H4 (cell line): ENCODE results near the gene PAK4. TPM values are rescaled to one million over a fixed set of nuclear protein-coding genes. Genes with fewer than 3 reads are reported as not detected.
"Not testable (repeated sequence)": the region's sequence is repeated elsewhere in the genome, so short reads cannot be mapped to it uniquely, and the experiment has no call there.

ENCODE experiments used
- DNase-seq: peaks from one replicate; pipeline ENCODE4 v3.0.0-alpha.2; 2015; ENCODE audit warnings: low spot score
- total RNA-seq: library from RNA; depleted of rRNA; stranded (reverse); fragments of >200 nt; shearing (Covaris generic); gene quantifications from 2 replicates; pipeline ENCODE4 v1.2.3, GENCODE V29; 2014

Gene PAK4
- total RNA-seq, 1 experiment from 2014 or later, result 13.2 TPM

GRCh38 chr19:39100500-39101166, 25.0 kb upstream of the PAK4 start:
- DNase-seq, result no peak

DNA sequence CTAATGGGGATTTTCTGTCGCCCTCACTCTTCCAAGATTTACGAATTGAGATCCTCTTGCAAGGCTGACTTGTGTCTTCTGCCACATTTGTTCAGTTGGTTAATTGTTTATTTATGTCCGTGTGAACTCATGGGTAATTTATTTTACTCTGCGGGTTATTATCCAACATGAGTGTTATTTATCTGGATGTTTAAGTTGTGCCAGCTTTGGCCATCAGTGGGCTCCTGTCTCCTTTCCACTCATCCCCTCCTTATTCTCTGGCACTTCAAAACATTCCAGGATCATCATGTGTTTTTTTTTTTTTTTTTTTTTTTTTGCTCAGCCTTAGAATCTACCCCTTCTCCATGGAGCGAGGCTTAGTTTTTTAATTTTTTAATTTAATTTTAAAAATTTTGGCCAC, 22.4 kb upstream of the PAK4 start:
- DNase-seq, result no peak

DNA sequence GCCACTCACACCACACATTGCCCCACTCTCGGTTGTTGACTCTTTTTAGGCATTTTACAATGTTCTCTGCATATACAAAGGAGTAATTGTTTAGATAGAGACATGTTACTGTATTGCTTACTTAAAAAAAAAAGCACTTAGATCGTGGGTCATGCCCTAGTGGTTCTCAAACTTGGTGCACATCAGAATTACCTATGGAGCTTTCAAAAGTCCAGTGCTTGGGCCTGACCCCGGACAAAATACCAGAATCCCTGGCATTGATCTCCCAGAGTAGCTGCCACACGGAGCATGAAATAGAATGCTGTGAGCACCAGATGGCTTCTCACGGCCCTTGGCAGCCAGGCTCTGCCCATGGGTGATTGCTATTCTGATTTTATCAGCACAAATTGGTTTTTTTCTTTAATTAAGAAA, 21.4 kb upstream of the PAK4 start:
- no peak for DNase-seq

- DNase-seq, result no peak
These were observed 19.4 kb upstream of the PAK4 start for GRCh38 chr19:39106194-39106593.

DNA sequence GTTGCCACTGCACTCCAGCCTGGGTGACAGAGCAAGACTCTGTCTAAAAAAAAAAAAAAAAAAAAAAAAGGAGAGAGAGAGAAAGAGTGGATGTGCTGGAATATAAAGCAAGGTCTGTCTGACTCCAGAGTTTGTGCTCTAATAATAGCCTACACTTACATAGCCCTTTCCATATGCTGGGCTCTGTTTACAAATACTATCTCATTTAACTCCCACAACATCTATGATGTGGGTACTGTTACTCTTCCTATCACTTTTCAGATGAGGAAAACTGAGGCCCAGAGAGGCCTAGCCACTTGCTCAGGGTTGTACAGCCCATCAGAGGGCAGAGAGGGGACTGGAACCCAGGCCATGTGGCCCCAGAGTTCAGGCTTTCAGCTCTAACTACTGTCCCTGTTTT, 15.9 kb upstream of the PAK4 start:
- DNase-seq, result no peak

- peak; percentile 60 for DNase-seq
These were observed 15.2 kb upstream of the PAK4 start for GRCh38 chr19:39110263-39110967.

- no peak for DNase-seq
These were observed 13.9 kb upstream of the PAK4 start for GRCh38 chr19:39111593-39112199.

- peak; percentile 60 for DNase-seq
These were observed 13.2 kb upstream of the PAK4 start for GRCh38 chr19:39112338-39112890.

DNA sequence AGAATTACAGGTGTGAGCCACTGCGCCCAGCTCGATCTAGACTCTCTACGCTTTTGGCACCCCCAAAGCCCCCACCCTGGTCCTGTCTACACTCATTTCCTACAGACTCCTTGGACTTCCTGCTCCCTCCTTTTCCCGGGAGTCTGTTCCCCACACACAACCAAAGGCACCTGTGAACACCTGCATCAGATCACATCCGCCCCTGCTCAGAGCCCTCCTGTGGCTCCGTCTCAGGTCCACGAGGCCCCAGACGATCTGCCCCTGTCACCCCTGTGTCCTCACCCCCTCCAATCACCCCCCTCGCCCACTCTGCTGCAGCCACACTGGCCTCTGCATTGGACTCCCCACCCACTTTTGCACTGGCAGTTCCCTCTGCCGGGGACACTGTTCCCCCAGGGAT, 12.4 kb upstream of the PAK4 start:
- DNase-seq, result no peak

DNA sequence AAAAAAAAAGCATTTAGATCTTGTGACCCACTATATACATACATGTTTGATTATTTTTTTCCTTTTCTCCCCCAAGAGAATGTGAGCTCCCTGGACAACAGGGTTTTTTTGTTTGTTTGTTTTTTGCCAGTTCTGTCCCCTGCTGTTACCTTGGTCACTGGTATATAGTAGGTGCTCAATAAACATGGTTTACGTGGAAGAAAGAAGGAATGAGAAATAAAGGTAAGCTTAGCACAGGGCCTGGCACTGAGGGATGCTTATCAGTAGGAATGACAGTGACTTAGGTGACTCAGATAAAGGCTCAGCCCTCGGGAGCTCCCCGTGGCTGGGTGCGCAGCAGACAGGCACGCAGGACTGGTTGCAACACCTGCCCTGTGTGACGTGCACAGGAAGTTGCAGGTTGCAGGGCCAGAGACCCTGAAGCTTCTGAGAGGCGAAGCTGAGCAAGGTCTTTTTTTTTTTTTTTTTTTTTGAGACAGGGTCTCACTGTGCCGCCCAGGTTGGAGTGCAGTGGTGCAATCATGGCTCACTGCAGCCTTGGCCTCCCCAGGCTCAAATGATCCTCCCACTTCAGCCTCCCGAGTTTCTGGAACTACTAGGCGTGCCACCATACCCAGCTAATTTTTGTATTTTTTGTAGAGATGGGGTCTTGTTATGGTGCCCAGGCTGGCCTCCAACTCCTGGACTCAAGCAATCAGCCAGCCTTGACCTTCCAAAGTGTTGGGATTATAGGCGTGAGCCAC, 10.3 kb upstream of the PAK4 start:
- DNase-seq, result no peak

DNA sequence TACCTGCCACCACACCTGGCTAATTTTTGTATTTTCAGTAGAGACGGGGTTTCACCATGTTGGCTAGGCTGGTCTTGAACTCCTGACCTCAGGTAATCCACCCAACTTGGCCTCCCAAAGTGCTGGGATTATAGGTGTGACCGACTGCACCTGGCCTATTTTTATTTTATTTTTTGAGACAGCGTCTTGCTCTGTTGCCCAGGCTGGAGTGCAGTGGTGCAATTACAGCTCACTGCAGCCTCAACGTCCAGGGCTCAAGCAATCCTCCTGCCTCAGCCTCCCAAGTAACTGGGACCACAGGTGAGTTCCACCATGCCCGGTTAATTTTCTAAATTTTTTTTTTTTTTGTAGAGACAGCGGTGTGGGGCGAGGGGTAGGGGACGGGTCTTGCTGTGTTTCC, 8.6 kb upstream of the PAK4 start:
- DNase-seq, result not testable (repeated sequence)

DNA sequence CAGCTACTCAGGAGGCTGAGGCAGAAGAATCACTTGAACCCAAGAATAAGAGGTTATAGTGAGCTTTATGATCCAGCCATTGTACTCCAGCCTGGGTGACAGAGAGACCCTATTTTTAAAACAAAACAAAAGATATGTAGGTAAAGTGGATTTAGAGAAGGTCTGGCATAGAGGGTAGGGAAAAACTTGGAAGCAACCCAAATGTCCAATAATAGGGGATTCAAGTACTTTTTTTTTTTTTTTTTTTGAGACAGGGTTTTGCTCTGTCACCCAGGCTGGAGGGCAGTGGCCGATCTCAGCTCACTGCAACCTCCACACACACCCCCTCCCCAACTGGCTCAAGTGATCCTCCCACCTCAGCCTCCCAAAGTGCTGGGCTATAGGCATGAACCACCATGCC, 5.8 kb upstream of the PAK4 start:
- no peak for DNase-seq

- no peak for DNase-seq
These were observed 2.5 kb upstream of the PAK4 start for GRCh38 chr19:39122934-39123731.

DNA sequence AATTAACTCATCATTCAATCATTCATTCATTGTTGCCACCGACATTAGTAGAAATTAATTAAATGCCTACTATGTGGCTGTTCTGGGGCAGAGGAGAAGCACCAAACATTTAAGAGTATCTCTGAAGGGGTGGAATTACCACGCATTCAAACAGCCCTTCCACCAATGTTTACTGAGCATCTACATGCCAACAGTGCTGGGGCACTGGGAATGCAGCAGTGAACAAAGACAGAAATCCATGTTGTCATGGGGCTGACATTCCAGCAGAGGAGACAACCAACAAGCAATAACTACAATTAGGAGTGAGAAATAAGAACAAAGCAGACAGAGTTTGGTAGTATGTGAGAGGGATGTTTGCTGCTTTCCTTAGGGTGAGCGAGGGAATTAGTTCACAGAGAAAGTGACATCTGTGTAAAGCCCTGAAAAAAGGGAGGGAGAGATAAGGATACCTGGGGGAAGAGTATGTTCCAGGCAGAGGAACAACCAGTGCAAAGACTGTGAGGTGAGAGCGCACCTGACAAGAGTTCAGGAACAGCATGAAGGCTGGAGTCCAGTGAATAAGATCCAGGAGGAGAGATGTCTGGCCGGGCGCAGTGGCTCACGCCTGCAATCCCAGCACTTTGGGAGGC, 1.3 kb upstream of the PAK4 start:
- no peak for DNase-seq

DNA sequence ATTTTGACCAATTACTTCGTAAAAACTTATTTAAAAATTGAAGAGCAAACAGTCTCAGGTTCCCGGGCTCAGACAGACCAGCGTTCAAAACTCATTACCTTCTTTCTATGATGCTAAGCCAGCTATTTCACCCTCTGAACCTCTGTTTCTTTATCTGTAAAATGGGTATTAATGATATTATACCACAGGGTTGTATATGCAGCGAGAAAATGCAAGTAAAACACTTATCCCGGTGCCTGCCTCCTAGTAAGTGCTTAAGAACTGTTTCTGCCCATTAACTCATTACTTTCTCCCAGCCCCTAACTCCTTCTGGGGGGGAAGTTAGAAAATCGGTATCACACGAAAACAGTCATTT, 410 bp upstream of the PAK4 start:
- no peak for DNase-seq

DNA sequence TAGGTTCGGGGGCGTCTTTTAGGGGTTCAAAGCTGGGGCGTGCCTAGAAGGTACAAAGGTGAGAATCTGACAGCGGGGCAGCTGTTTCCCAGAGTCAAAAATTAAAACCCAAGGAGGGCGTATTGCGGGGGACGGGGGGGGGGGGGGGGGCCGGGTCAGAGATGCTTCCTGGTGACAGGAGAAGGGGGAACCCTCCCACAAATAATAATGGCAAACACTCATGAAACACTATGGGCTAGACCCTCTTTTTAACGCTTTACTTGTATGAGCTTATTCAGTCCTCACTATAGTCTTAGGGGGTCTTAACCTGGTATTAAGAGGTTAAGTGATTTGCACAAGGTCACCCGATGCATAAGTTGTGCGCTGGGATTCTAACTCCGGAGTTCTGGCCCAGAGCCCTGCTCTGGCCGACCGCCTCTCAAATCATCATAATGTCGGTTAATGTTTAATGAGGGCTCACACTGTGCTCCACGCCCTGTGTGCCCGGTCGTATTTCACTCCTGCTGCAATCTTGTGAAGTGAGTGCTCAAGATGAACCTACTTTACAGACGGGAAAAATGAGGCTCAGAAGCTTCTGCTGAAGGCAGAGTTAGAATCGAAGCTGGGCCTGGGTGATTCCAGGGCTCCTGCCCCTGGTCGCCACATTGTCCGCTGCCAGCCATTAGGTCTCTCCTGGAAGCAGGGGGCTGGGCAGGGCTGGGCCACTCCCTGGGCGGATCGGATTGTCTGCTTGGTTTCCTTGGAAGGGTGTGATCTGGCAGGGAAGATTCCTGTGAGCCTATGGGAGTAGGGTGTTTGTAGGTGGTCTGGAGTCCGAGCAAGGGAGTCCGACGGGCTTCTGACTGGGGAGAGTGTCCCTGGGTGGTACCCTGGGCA, 964 bp downstream of the PAK4 start:
- DNase-seq, result no peak

DNA sequence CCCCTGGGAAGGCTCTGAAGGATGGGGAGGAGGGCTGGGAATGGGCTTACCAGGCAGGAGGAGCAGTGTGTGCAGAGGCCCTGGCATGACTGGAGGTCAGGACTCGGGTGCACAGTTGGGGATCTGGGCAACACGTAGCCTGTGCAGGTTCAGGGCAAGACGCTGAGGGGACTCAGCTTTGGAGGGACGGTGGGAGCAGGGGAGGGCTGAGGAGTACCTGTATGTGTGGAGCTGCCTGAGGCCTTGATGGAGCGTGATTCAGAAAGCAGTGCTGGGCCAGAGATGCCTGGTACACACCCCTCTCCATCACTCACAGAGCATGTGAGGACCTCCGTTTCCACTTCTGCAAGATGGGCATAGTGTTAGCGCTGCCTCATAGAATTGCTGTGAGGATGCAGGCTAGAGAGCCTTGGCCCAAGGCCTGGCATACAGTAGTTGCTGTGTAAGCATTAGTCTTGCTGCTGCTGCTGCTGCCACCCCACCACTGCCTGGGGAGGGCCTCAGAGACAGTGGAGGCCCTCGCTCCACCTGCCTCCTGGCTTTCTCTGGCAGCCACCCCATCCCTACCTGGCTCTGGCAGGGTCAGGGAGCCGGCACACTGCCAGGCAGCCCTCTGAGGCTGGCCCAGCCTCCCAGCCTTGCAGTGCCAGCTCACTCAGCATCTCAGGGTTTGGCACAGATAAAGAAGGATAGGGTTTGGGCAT, 2.4 kb downstream of the PAK4 start:
- DNase-seq, result no peak

GRCh38 chr19:39128516-39129079, 3.0 kb downstream of the PAK4 start:
- no peak for DNase-seq

DNA sequence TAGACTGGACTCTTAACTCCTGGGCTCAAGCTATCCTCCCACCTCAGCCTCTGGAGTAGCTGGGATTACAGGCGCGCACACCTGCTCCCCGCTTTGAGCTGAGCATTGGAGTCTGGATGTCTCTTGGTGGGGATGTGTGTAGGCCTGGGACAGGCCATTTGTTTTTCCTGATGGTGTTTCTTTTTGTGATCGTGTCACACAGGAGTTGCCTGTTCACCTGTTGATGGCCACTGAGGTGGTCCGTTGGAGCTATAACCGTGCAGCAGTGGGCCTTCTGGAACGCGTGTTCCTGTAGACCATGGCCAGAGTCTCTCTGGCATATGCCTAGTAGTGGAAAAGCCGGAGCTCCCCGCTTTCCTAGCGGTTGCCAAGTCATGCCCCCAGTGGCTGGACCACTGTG, 3.5 kb downstream of the PAK4 start:
- no peak for DNase-seq
